Breast epithelium (tissue), 4 donors: ENCODE data around the gene KDM3B. TPM values are rescaled to one million over a fixed set of nuclear protein-coding genes. Genes with fewer than 3 reads are reported as not detected.

ENCODE experiments used
- DNase-seq, 2 donors: peaks; one replicate each; pipeline ENCODE4 v3.0.0-alpha.2; 2019; ENCODE audit warnings: low spot score in 2 of 2
- H3K27ac ChIP-seq, 2 donors: fragments of 200-600 bp; sonication (generic) in 1 of 2; one replicate each; pipeline ENCODE4 v1.5.1; 2016 to 2019; ENCODE audit warnings: mild to moderate bottlenecking in 1 of 2
- H3K27me3 ChIP-seq, 2 donors: fragments of 200-600 bp; sonication (generic) in 1 of 2; one replicate each; pipeline versions ENCODE4 v1.5.1 to v1.6.0; 2017 to 2019; ENCODE audit warnings: control low read depth in 1 of 2, mild to moderate bottlenecking in 1 of 2
- H3K36me3 ChIP-seq: fragments of 200-600 bp; one replicate; pipeline ENCODE4 v1.5.1; 2019
- H3K4me1 ChIP-seq, 2 donors: fragments of 200-600 bp; sonication (generic); one replicate each; pipeline ENCODE4 v1.5.1; 2016 to 2019; ENCODE audit warnings: control low read depth in 1 of 2
- H3K4me3 ChIP-seq, 3 donors: fragments of 200-600 bp; sonication (generic); 1 replicate in 2 of 3; 2 replicates in 1 of 3; pipeline ENCODE4 v1.5.1; 2016 to 2019; ENCODE audit warnings: mild to moderate bottlenecking in 3 of 3, moderate library complexity in 2 of 3
- H3K9me3 ChIP-seq, 2 donors: fragments of 200-600 bp; sonication (generic) in 1 of 2; one replicate each; pipeline ENCODE4 v1.5.1; 2016 to 2019; ENCODE audit warnings: control low read depth in 1 of 2
- POLR2A ChIP-seq: fragments of 450-650 bp; IDR thresholded peaks from one replicate; pipeline ENCODE4 v1.6.1; 2016; ENCODE audit warnings: antibody characterized with exemption, mild to moderate bottlenecking, moderate library complexity
- POLR2AphosphoS5 ChIP-seq, 3 donors: sonication (generic); formaldehyde crosslinking; IDR thresholded peaks; one replicate each; pipeline ENCODE4 v1.6.1; 2017; ENCODE audit warnings: antibody characterized with exemption in 3 of 3
- intact Hi-C: fragments of 100-400 bp; cut with DNase I; formaldehyde crosslinking; loops from one replicate; pipeline ENCODE4 v1.15.1; 2023; ENCODE audit warnings: low total_unique reads
- total RNA-seq, 3 donors: library from RNA; depleted of rRNA; stranded (reverse); fragments of >200 nt; gene quantifications; one replicate each; pipeline ENCODE4 v1.1.0, GENCODE V29; 2016
- TF ChIP-seq, protein P1 (sequence below), 3 donors: fragments of 450-650 bp; IDR thresholded peaks; one replicate each; pipeline ENCODE4 v1.5.1; 2016 to 2017; ENCODE audit warnings: antibody characterized with exemption in 3 of 3, mild to moderate bottlenecking in 3 of 3, moderate library complexity in 3 of 3

KDM3B gene
- total RNA-seq, 3 donors from 2014 or later = 61.3 to 85.0 (median 66.5) TPM

DNA sequence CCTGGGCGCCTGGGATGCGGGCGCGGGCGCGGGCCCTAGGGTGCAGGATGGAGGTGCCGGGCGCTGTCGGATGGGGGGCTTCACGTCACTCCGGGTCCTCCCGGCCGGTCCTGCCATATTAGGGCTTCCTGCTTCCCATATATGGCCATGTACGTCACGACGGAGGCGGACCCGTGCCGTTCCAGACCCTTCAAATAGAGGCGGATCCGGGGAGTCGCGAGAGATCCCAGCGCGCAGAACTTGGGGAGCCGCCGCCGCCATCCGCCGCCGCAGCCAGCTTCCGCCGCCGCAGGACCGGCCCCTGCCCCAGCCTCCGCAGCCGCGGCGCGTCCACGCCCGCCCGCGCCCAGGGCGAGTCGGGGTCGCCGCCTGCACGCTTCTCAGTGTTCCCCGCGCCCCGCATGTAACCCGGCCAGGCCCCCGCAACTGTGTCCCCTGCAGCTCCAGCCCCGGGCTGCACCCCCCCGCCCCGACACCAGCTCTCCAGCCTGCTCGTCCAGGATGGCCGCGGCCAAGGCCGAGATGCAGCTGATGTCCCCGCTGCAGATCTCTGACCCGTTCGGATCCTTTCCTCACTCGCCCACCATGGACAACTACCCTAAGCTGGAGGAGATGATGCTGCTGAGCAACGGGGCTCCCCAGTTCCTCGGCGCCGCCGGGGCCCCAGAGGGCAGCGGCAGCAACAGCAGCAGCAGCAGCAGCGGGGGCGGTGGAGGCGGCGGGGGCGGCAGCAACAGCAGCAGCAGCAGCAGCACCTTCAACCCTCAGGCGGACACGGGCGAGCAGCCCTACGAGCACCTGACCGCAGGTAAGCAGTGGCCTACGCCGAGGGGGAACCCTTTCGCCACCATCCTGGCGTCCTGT is 113.0 kb downstream of the KDM3B start, which contains the start of gene EGR1:
TSS of gene EGR1 (plus strand) at position 219 of the 864 bp plus-strand sequence. CDS start at position 502, 283 bp downstream.
- H3K9me3 ChIP-seq = no peaks in the 10 kb centered on the region
- intact Hi-C loops = no loop called here
- H3K4me3 ChIP-seq = peak within 1 kb of the TSS; percentile 78 to 83 (median 81)
- DNase-seq = peak; percentile 93 to 97
- peak within 1 kb of the TSS; percentile 97 to 99 for H3K27ac ChIP-seq
- no peaks in the 10 kb centered on the region for H3K36me3 ChIP-seq
- H3K4me1 ChIP-seq = peaks cover 11 to 13% of the 10 kb centered on the region in 2 donors
- TF ChIP-seq POLR2A (peak; percentile 9), POLR2AphosphoS5 (IDR thresholded peaks at IDR 0.05) (peak; percentile 59 to 91 (median 73))
- TF ChIP-seq, protein P1, sequence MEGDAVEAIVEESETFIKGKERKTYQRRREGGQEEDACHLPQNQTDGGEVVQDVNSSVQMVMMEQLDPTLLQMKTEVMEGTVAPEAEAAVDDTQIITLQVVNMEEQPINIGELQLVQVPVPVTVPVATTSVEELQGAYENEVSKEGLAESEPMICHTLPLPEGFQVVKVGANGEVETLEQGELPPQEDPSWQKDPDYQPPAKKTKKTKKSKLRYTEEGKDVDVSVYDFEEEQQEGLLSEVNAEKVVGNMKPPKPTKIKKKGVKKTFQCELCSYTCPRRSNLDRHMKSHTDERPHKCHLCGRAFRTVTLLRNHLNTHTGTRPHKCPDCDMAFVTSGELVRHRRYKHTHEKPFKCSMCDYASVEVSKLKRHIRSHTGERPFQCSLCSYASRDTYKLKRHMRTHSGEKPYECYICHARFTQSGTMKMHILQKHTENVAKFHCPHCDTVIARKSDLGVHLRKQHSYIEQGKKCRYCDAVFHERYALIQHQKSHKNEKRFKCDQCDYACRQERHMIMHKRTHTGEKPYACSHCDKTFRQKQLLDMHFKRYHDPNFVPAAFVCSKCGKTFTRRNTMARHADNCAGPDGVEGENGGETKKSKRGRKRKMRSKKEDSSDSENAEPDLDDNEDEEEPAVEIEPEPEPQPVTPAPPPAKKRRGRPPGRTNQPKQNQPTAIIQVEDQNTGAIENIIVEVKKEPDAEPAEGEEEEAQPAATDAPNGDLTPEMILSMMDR (IDR thresholded peaks at IDR 0.05) = peak in 2 of 3 donors; percentile 31 to 36
- H3K27me3 ChIP-seq = no peaks in the 10 kb centered on the region

DNA sequence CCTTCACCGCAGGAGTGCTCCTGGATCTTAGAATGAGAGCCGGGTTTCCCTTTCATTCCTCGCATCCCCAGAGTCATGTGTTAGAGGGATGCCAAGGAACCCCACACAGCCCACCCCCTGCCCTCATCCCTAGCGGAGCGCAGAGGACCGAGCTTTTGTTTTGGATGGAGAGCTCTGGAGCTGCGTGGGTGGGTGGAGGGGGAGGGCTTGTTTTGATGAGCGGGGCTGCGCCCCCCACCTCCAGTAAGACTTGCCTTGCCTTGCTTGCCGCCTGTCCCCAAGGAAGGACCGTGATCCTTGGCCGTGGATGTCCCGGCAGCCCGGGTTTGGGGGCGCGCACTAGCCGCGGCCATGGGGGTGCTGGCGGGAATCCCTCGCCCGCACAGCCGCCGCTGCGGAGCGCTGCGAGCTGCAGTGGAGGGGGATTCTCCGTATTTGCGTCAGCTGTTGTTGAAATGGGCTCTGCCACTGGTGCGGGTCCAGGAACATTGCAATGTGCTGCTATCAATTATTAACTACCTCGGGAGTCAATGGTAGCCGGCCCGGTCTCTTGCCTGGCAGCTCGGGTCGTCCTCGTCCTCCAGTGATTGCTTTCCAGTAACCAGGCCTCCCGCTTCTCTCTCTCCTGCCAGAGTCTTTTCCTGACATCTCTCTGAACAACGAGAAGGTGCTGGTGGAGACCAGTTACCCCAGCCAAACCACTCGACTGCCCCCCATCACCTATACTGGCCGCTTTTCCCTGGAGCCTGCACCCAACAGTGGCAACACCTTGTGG is 113.8 kb downstream of the KDM3B start:
- peaks cover 9 to 13% of the 10 kb centered on the region in 2 donors for H3K4me1 ChIP-seq
- peak overlapping the region; percentile 97 to 99 for H3K27ac ChIP-seq
- peak in 1 of 2 donors; percentile 35 for DNase-seq
- no peaks in the 10 kb centered on the region for H3K36me3 ChIP-seq
- H3K4me3 ChIP-seq = peak overlapping the region; percentile 78 to 83 (median 81)
- no peaks in the 10 kb centered on the region for H3K27me3 ChIP-seq
- TF ChIP-seq, protein P1 (IDR thresholded peaks at IDR 0.05) = no peak
- TF ChIP-seq POLR2AphosphoS5 (IDR thresholded peaks at IDR 0.05) = peak in 2 of 3 donors; percentile 58 to 81
- no peak for TF ChIP-seq POLR2A
- no peaks in the 10 kb centered on the region for H3K9me3 ChIP-seq
- intact Hi-C loops = no loop called here

DNA sequence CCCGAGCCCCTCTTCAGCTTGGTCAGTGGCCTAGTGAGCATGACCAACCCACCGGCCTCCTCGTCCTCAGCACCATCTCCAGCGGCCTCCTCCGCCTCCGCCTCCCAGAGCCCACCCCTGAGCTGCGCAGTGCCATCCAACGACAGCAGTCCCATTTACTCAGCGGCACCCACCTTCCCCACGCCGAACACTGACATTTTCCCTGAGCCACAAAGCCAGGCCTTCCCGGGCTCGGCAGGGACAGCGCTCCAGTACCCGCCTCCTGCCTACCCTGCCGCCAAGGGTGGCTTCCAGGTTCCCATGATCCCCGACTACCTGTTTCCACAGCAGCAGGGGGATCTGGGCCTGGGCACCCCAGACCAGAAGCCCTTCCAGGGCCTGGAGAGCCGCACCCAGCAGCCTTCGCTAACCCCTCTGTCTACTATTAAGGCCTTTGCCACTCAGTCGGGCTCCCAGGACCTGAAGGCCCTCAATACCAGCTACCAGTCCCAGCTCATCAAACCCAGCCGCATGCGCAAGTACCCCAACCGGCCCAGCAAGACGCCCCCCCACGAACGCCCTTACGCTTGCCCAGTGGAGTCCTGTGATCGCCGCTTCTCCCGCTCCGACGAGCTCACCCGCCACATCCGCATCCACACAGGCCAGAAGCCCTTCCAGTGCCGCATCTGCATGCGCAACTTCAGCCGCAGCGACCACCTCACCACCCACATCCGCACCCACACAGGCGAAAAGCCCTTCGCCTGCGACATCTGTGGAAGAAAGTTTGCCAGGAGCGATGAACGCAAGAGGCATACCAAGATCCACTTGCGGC is 114.6 kb downstream of the KDM3B start:
- DNase-seq = peak in 1 of 2 donors; percentile 31
- Histone ChIP-seq H3K27me3 (no peaks in the 10 kb centered on the region), H3K9me3 (no peaks in the 10 kb centered on the region), H3K4me1 (peaks cover 6 to 13% of the 10 kb centered on the region in 2 donors), H3K4me3 (peak overlapping the region; percentile 78 to 83 (median 81)), H3K36me3 (no peaks in the 10 kb centered on the region), H3K27ac (peak overlapping the region; percentile 97 to 99)
- intact Hi-C loops = no loop called here
- TF ChIP-seq POLR2A = peak; percentile 24
- TF ChIP-seq, protein P1 (IDR thresholded peaks at IDR 0.05) = no peak
- TF ChIP-seq POLR2AphosphoS5 (IDR thresholded peaks at IDR 0.05) = peak; percentile 7 to 97 (median 59)

DNA sequence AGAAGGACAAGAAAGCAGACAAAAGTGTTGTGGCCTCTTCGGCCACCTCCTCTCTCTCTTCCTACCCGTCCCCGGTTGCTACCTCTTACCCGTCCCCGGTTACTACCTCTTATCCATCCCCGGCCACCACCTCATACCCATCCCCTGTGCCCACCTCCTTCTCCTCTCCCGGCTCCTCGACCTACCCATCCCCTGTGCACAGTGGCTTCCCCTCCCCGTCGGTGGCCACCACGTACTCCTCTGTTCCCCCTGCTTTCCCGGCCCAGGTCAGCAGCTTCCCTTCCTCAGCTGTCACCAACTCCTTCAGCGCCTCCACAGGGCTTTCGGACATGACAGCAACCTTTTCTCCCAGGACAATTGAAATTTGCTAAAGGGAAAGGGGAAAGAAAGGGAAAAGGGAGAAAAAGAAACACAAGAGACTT is 115.2 kb downstream of the KDM3B start:
- Histone ChIP-seq H3K27me3 (no peaks in the 10 kb centered on the region), H3K4me1 (peaks cover 6 to 13% of the 10 kb centered on the region in 2 donors), H3K4me3 (peak overlapping the region; percentile 78 to 83 (median 81)), H3K27ac (peak overlapping the region; percentile 97 to 99), H3K36me3 (no peaks in the 10 kb centered on the region), H3K9me3 (no peaks in the 10 kb centered on the region)
- DNase-seq = peak in 1 of 2 donors; percentile 32
- intact Hi-C loops = no loop called here
- TF ChIP-seq POLR2AphosphoS5 (IDR thresholded peaks at IDR 0.05) = peak in 1 of 3 donors; percentile 84
- TF ChIP-seq, protein P1 (IDR thresholded peaks at IDR 0.05) = no peak
- no peak for TF ChIP-seq POLR2A
